ENCODE measurements around the gene SPRING1. TPM values are rescaled to one million over a fixed set of nuclear protein-coding genes. Genes with fewer than 3 reads are reported as not detected.

The SPRING1 gene
- total RNA-seq, 1 donor, result 28.9 TPM

DNA sequence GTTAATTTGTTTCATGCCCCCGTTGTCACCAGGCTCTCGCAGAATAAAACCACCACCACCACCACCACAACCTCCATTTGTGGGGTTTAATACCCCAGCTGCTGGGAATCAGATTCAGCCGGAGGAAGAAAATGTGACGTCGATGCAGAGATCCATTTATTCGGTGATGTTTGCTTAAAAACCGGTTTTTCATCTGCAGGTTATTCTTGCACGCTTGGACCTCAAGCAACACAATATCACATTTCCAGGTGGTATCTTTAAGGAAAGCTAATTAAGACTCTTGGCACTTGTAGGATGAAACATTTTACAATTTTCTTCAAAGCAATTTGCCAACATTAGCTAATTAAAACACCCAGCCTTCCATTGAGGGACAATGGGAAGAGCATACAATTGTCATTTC is 39.8 kb downstream of the SPRING1 start:
- TF ChIP-seq, protein P1, sequence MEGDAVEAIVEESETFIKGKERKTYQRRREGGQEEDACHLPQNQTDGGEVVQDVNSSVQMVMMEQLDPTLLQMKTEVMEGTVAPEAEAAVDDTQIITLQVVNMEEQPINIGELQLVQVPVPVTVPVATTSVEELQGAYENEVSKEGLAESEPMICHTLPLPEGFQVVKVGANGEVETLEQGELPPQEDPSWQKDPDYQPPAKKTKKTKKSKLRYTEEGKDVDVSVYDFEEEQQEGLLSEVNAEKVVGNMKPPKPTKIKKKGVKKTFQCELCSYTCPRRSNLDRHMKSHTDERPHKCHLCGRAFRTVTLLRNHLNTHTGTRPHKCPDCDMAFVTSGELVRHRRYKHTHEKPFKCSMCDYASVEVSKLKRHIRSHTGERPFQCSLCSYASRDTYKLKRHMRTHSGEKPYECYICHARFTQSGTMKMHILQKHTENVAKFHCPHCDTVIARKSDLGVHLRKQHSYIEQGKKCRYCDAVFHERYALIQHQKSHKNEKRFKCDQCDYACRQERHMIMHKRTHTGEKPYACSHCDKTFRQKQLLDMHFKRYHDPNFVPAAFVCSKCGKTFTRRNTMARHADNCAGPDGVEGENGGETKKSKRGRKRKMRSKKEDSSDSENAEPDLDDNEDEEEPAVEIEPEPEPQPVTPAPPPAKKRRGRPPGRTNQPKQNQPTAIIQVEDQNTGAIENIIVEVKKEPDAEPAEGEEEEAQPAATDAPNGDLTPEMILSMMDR (IDR thresholded peaks at IDR 0.05; ENCODE audit: insufficient read depth, low read depth, low read length), result no peak
- no peak for DNase-seq (ENCODE audit: low read depth)
- no peak overlapping the region for H3K4me3 ChIP-seq (ENCODE audit: low read depth, low read length)

- no peak for DNase-seq (ENCODE audit: low read depth)
- TF ChIP-seq, protein P1 (IDR thresholded peaks at IDR 0.05; ENCODE audit: insufficient read depth, low read depth, low read length), result no peak
- H3K4me3 ChIP-seq (ENCODE audit: low read depth, low read length), result no peak overlapping the region
These were observed 40.2 kb downstream of the SPRING1 start for GRCh38 chr12:116697716-116698115.

DNA sequence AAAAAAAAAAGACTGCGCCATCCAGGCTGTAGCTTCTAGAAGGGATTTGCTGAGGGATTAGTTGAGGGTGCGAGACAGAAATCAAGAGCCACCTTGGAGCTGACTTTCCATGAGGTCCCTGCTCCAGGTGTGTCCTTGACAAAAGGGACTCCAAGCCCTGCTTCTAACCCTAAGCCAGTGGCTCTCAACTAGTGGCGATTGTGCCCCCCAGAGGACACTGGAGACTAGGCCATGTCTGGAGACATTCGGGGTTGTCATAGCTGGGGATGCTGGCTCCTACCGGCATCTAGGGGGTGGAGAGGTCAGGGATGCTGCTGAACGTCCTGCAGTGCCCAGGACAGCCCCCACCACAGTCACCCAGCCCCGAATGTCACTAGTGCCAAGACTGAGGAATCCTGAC is 40.6 kb downstream of the SPRING1 start:
- H3K4me3 ChIP-seq (ENCODE audit: low read depth, low read length), result no peak overlapping the region
- no peak for DNase-seq (ENCODE audit: low read depth)
- TF ChIP-seq, protein P1 (IDR thresholded peaks at IDR 0.05; ENCODE audit: insufficient read depth, low read depth, low read length), result peak; percentile 36

DNA sequence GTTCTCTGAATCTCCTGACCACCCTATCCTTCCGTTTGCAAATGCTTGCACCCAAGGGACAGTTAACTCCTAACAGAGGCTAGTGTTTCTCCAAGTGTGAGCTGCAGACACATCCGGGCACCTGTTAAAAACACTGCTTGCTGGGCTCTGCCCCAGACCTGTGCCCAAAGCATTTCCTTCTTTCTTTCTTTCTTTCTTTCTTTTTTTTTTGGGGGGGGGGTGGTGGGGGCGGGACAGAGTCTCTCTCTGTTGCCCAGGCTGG is 42.5 kb downstream of the SPRING1 start:
- H3K4me3 ChIP-seq (ENCODE audit: low read depth, low read length), result no peak overlapping the region
- DNase-seq (ENCODE audit: low read depth), result no peak
- TF ChIP-seq, protein P1 (IDR thresholded peaks at IDR 0.05; ENCODE audit: insufficient read depth, low read depth, low read length), result no peak

DNA sequence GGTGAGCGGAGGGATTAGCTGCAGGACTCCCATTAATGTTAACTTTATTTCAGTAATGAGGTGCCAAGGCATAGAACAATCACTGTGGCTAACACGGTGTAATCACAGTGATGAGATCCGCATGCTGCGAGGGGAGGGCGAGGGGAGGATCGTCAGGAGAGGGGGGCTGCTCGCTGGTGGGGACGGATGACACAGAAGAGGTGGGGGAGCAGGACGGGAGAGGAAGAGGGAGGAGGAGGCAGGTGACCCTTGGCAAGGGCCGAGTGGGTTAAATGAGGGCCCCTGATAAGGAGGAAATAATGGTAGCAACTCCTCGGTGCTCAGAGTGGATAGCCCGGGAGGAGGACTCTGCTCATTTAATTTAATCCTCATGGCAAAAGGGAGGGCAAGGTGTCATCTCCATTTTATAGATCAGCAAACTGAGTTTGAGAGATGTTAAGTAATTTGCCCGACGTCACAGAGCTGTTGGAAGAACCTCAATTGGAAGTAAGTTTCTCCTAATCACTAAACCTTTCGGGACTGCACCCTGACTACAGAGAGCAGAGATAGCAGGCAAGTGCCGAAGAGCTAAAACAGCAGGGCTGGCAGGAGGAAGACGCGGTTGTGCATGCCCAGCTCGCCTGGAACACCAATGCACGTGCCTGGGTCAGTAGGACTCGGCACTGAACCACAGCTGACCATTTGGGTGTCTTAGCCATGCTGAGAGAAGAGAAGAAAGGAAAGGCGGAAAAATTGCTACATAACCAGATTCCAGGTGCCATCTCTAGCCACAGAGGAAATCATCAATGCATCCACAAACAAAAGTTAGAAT is 43.0 kb downstream of the SPRING1 start:
- DNase-seq (ENCODE audit: low read depth), result no peak
- TF ChIP-seq, protein P1 (IDR thresholded peaks at IDR 0.05; ENCODE audit: insufficient read depth, low read depth, low read length), result no peak

GRCh38 chr12:116693286-116694227 is 44.3 kb downstream of the SPRING1 start:
- H3K4me3 ChIP-seq (ENCODE audit: low read depth, low read length), result no peak overlapping the region
- DNase-seq (ENCODE audit: low read depth), result no peak
- TF ChIP-seq, protein P1 (IDR thresholded peaks at IDR 0.05; ENCODE audit: insufficient read depth, low read depth, low read length), result no peak

More for the DNA sequence above, 43.0 kb downstream of the SPRING1 start:
- H3K4me3 ChIP-seq (ENCODE audit: low read depth, low read length), result no peak overlapping the region

Data from fibroblast of villous mesenchyme (primary cell).